SK-N-SH (cell line): ENCODE data around the gene RAI14. TPM values are rescaled to one million over a fixed set of nuclear protein-coding genes. Genes with fewer than 3 reads are reported as not detected.

ENCODE experiments used
- CTCF ChIA-PET: fragments of 300-600, 350-600 bp; formaldehyde crosslinking; extraction: SDS; loops from one replicate; lab custom pipeline; 2021; lab: Yijun Ruan, JAX
- POLR2A ChIA-PET: fragments of 350-600 bp; sonication (Branson Sonifier 250); formaldehyde crosslinking; extraction: SDS; loops from one replicate; lab custom pipeline; 2020; ENCODE audit warnings: antibody characterized with exemption, inconsistent platforms; lab: Yijun Ruan, JAX
- DNase-seq: peaks from one replicate; pipeline ENCODE4 v3.0.0; 2012
- H2AFZ ChIP-seq: fragments of 200-600 bp; sonication (generic); 2 replicates; pipeline ENCODE4 v1.8.1; 2016; ENCODE audit warnings: antibody characterized with exemption, mild to moderate bottlenecking, low read depth
- H3F3A ChIP-seq: fragments of 200-600 bp; sonication (generic); replicated peaks from 2 replicates; pipeline ENCODE3; 2016; ENCODE audit warnings: antibody characterized with exemption, mild to moderate bottlenecking; ENCODE audit not compliant: insufficient read depth
- H3K27ac ChIP-seq, 2 experiments: fragments of 200-500 bp in 1 of 2; fragments of 200-600 bp in 1 of 2; sonication (Bioruptor generic) in 1 of 2; sonication (generic), shearing (Covaris generic) in 1 of 2; 2 replicates each; pipeline versions ENCODE4 v1.5.1 to v1.6.1; 2014 to 2016; ENCODE audit warnings: low read depth in 2 of 2, inconsistent platforms in 1 of 2, low read length in 1 of 2, mild to moderate bottlenecking in 1 of 2, mixed read lengths in 1 of 2
- H3K27me3 ChIP-seq: fragments of 200-600 bp; sonication (generic), shearing (Covaris generic); 2 replicates; pipeline ENCODE4 v1.6.1; 2016; ENCODE audit warnings: mixed run types; ENCODE audit not compliant: insufficient read depth
- H3K36me3 ChIP-seq, 2 experiments: fragments of 200-500 bp in 1 of 2; fragments of 200-600 bp in 1 of 2; sonication (Bioruptor generic) in 1 of 2; sonication (generic) in 1 of 2; replicated peaks in 1 of 2; 2 replicates each; pipeline versions ENCODE3 to v1.5.1; 2014 to 2016; ENCODE audit warnings: low read length in 1 of 2, mild to moderate bottlenecking in 1 of 2; ENCODE audit not compliant: insufficient read depth in 2 of 2, control insufficient read depth in 1 of 2
- H3K4me1 ChIP-seq, 2 experiments: fragments of 200-500 bp in 1 of 2; fragments of 200-600 bp in 1 of 2; sonication (Bioruptor generic) in 1 of 2; sonication (generic), shearing (Covaris generic) in 1 of 2; 2 replicates each; pipeline versions ENCODE4 v1.5.1 to v1.6.1; 2014 to 2016; ENCODE audit warnings: low read depth in 1 of 2, low read length in 1 of 2, mixed run types in 1 of 2; ENCODE audit not compliant: insufficient read depth in 2 of 2, control insufficient read depth in 1 of 2
- H3K4me2 ChIP-seq: fragments of 200-600 bp; sonication (generic), shearing (Covaris generic); 2 replicates; pipeline ENCODE4 v1.6.1; 2017; ENCODE audit warnings: mixed run types
- H3K4me3 ChIP-seq, 2 experiments: fragments of 200-500 bp in 1 of 2; fragments of 200-600 bp in 1 of 2; sonication (Bioruptor generic) in 1 of 2; sonication (generic), shearing (Covaris generic) in 1 of 2; 2 replicates each; pipeline versions ENCODE4 v1.5.1 to v1.8.1; 2014 to 2016; ENCODE audit warnings: low read depth in 2 of 2, inconsistent platforms in 1 of 2, low read length in 1 of 2, mild to moderate bottlenecking in 1 of 2, mixed read lengths in 1 of 2, moderate library complexity in 1 of 2
- H3K79me2 ChIP-seq: fragments of 200-600 bp; sonication (generic); 2 replicates; pipeline ENCODE4 v1.8.1; 2017; ENCODE audit warnings: mild to moderate bottlenecking; ENCODE audit not compliant: insufficient read depth
- H3K9ac ChIP-seq: fragments of 200-600 bp; sonication (generic); 2 replicates; pipeline ENCODE4 v1.6.1; 2017; ENCODE audit warnings: mixed run types
- H3K9me2 ChIP-seq: fragments of 200-600 bp; sonication (generic); 2 replicates; pipeline ENCODE4 v1.6.1; 2017; ENCODE audit warnings: mixed run types
- H3K9me3 ChIP-seq: fragments of 200-600 bp; sonication (generic); 2 replicates; pipeline ENCODE4 v1.6.1; 2017; ENCODE audit warnings: mixed run types, mild to moderate bottlenecking, moderate library complexity
- H4K20me1 ChIP-seq: fragments of 200-600 bp; sonication (generic); 2 replicates; pipeline ENCODE4 v1.6.1; 2017; ENCODE audit warnings: mild to moderate bottlenecking, mixed run types; ENCODE audit not compliant: insufficient read depth
- CHD2 ChIP-seq: fragments of 150-350 bp; IDR thresholded peaks from 2 replicates; pipeline ENCODE4 v1.6.1; 2018; ENCODE audit warnings: low read length; ENCODE audit not compliant: partially characterized antibody
- EP300 ChIP-seq, 2 experiments: IDR thresholded peaks; 2 replicates each; pipeline versions ENCODE4 v1.4.0 to v1.6.1; 2012; ENCODE audit warnings: borderline replicate concordance in 1 of 2, low read depth in 1 of 2, low read length in 1 of 2
- FOSL2 ChIP-seq: IDR thresholded peaks from 2 replicates; pipeline ENCODE4 v1.4.0; 2012; ENCODE audit warnings: low read depth, mild to moderate bottlenecking, moderate library complexity, borderline replicate concordance
- FOXJ3 ChIP-seq: sonication (generic); formaldehyde crosslinking; IDR thresholded peaks from 2 replicates; pipeline ENCODE4 v1.5.1; 2020; ENCODE audit warnings: mild to moderate bottlenecking, missing genetic modification reagents
- GABPA ChIP-seq: IDR thresholded peaks from 2 replicates; pipeline ENCODE4 v1.4.0; 2012; ENCODE audit warnings: low read depth, mild to moderate bottlenecking
- JUND ChIP-seq: IDR thresholded peaks from 2 replicates; pipeline ENCODE4 v1.4.0; 2012
- MAX ChIP-seq: IDR thresholded peaks from 2 replicates; pipeline ENCODE4 v1.4.0; 2012; ENCODE audit warnings: low read depth
- MEF2A ChIP-seq: IDR thresholded peaks from 2 replicates; pipeline ENCODE4 v1.4.0; 2012; ENCODE audit warnings: low read depth, borderline replicate concordance
- NFIC ChIP-seq: IDR thresholded peaks from 2 replicates; pipeline ENCODE4 v1.4.0; 2012; ENCODE audit warnings: borderline replicate concordance
- NRF1 ChIP-seq: IDR thresholded peaks from 2 replicates; pipeline ENCODE4 v1.6.1; 2012; ENCODE audit warnings: low read depth, mild to moderate bottlenecking, low read length
- PBX3 ChIP-seq: IDR thresholded peaks from 2 replicates; pipeline ENCODE4; 2012
- RCOR1 ChIP-seq: fragments of 150-350 bp; IDR thresholded peaks from 2 replicates; pipeline ENCODE4 v1.6.1; 2017; ENCODE audit warnings: antibody characterized with exemption, low read length
- RFX5 ChIP-seq: IDR thresholded peaks from 2 replicates; pipeline ENCODE4 v1.6.1; 2012; ENCODE audit warnings: mild to moderate bottlenecking, improper control_type of control experiment, low read length
- RXRA ChIP-seq: IDR thresholded peaks from 2 replicates; pipeline ENCODE4 v1.4.0; 2012; ENCODE audit warnings: low read depth, mild to moderate bottlenecking, borderline replicate concordance
- TAF1 ChIP-seq: IDR thresholded peaks from 2 replicates; pipeline ENCODE4 v1.6.1; 2012; ENCODE audit warnings: low read depth, mild to moderate bottlenecking, low read length, moderate library complexity, borderline replicate concordance
- TCF12 ChIP-seq: IDR thresholded peaks from 2 replicates; pipeline ENCODE4 v1.4.0; 2012
- TEAD4 ChIP-seq: IDR thresholded peaks from 2 replicates; pipeline ENCODE4 v1.4.0; 2012; ENCODE audit warnings: mild to moderate bottlenecking, borderline replicate concordance; ENCODE audit not compliant: insufficient read depth
- USF1 ChIP-seq: IDR thresholded peaks from 2 replicates; pipeline ENCODE4 v1.4.0; 2012; ENCODE audit warnings: low read depth, borderline replicate concordance
- YY1 ChIP-seq: IDR thresholded peaks from 2 replicates; pipeline ENCODE4 v1.4.0; 2012; ENCODE audit warnings: low read depth, mild to moderate bottlenecking
- ZBTB33 ChIP-seq: IDR thresholded peaks from 2 replicates; pipeline ENCODE4 v1.4.0; 2012; ENCODE audit warnings: low read depth, borderline replicate concordance
- WGBS: methylation state at CpG from one replicate; pipeline ENCODE4 v1.1.6; 2017; ENCODE audit warnings: low lambda C conversion rate; 5-methylcytosine and 5-hydroxymethylcytosine counted together
- polyA plus RNA-seq, 3 experiments: library from polyadenylated mRNA; depleted of rRNA; stranded (reverse); fragments of >200 nt; gene quantifications; 2 replicates each; pipeline ENCODE4 v1.2.3, GENCODE V29; 2012

The RAI14 gene
- polyA plus RNA-seq, 1 of the 3 experiments (the other 2 are of a cell fraction), result 53.2 TPM

- peaks cover 97% of the 10 kb centered on the region for H3K79me2 ChIP-seq
- 0 out of 2 replicates have a peak overlapping the region, but pooled peaks have one; percentile 15 for H3K9ac ChIP-seq
- peak overlapping the region in 1 of 2 experiments; percentile 88; a peak in 2 of 4 replicates for H3K27ac ChIP-seq
- no peak for DNase-seq
- H3K27me3 ChIP-seq, result no peaks in the 10 kb centered on the region
- peaks cover 0 to 30% of the 10 kb centered on the region in 2 experiments; a peak in 1 of 4 replicates for H3K4me1 ChIP-seq
- CTCF ChIA-PET, result no interaction called here
- H2AFZ ChIP-seq, result no peak overlapping the region
- no peaks in the 10 kb centered on the region for H3K9me2 ChIP-seq
- peaks cover 0 to 4% of the 10 kb centered on the region in 2 experiments for H3K36me3 ChIP-seq
- no peaks in the 10 kb centered on the region; the same call in 1 of the 2 replicates for H4K20me1 ChIP-seq
- POLR2A ChIA-PET, result no interaction called here
- H3K9me3 ChIP-seq, result no peaks in the 10 kb centered on the region
- H3F3A ChIP-seq, result peaks cover 32% of the 10 kb centered on the region
- 0 out of 2 replicates have a peak overlapping the region, but pooled peaks have one; percentile 13 for H3K4me2 ChIP-seq
- TF ChIP-seq USF1 (no peak), EP300 (IDR thresholded peaks at IDR 0.05; ENCODE audit: borderline replicate concordance in 1 of 2, low read depth in 1 of 2, low read length in 1 of 2) (peak in 1 of 2 experiments; percentile 31; a peak in 1 of 4 replicates), PBX3 (peak; percentile 49), NFIC (peak; percentile 38), FOXJ3 (no peak), RXRA (0 out of 2 replicates have a peak, but pooled peaks have one; percentile 13), TCF12 (peak; percentile 29; the same call in 1 of the 2 replicates), FOSL2 (no peak), NRF1 (no peak), JUND (peak; percentile 46; the same call in 1 of the 2 replicates)
- no peak overlapping the region for H3K4me3 ChIP-seq
- 64% methylated on average over 11 of the region's 11 CpGs for WGBS
These were observed 85.9 kb downstream of the RAI14 start for GRCh38 chr5:34742061-34742460.

- DNase-seq, result no peak
- Histone ChIP-seq H2AFZ (no peak overlapping the region), H3K79me2 (peaks cover 95% of the 10 kb centered on the region), H3K27me3 (no peaks in the 10 kb centered on the region), H3F3A (peaks cover 34% of the 10 kb centered on the region), H3K9me2 (no peaks in the 10 kb centered on the region), H3K4me1 (peaks cover 0 to 31% of the 10 kb centered on the region in 2 experiments; a peak in 1 of 4 replicates), H3K4me3 (no peak overlapping the region), H3K27ac (peak overlapping the region; percentile 72 to 88; a peak in 3 of 4 replicates), H3K9me3 (no peaks in the 10 kb centered on the region), H3K36me3 (peaks cover 0 to under 1% of the 10 kb centered on the region in 2 experiments), H4K20me1 (no peaks in the 10 kb centered on the region; the same call in 1 of the 2 replicates), H3K4me2 (peak overlapping the region; percentile 58), H3K9ac (peak overlapping the region; percentile 34; the same call in 1 of the 2 replicates)
- TF ChIP-seq ZBTB33, result no peak
- TF ChIP-seq TEAD4, result peak; percentile 84
- TF ChIP-seq TCF12, result peak; percentile 76
- no peak for TF ChIP-seq RCOR1
- 0 out of 2 replicates have a peak, but pooled peaks have one; percentile 16 for TF ChIP-seq JUND
- TF ChIP-seq PBX3, result peak; percentile 79
- no peak for TF ChIP-seq RFX5
- TF ChIP-seq MEF2A, result no peak
- TF ChIP-seq GABPA, result no peak
- peak; percentile 21; the same call in 1 of the 2 replicates for TF ChIP-seq FOSL2
- no peak for TF ChIP-seq USF1
- TF ChIP-seq TAF1, result no peak
- TF ChIP-seq YY1, result no peak
- peak; percentile 31; the same call in 1 of the 2 replicates for TF ChIP-seq RXRA
- peak; percentile 71; the same call in 1 of the 2 replicates for TF ChIP-seq MAX
- peak; percentile 92 for TF ChIP-seq NFIC
- no peak for TF ChIP-seq NRF1
- TF ChIP-seq CHD2, result no peak
- POLR2A ChIA-PET, result no interaction called here
- 21% methylated on average over 3 of the region's 3 CpGs for WGBS
- CTCF ChIA-PET, result no interaction called here
These were observed 87.8 kb downstream of the RAI14 start for GRCh38 chr5:34743878-34744277.
